Stomach (tissue), 4 donors: ENCODE data around the gene NAV1.

Experiments used
- EP300 ChIP-seq: sonication (generic); formaldehyde crosslinking; IDR thresholded peaks from one replicate; pipeline ENCODE4 v1.6.1; 2017; ENCODE audit warnings: antibody characterized with exemption
- POLR2A ChIP-seq, 4 donors: fragments of 450-650 bp; IDR thresholded peaks; one replicate each; pipeline ENCODE4 v1.6.1; 2016; ENCODE audit warnings: antibody characterized with exemption in 4 of 4, control low read depth in 2 of 4, mild to moderate bottlenecking in 1 of 4, moderate library complexity in 1 of 4
- POLR2AphosphoS5 ChIP-seq, 3 donors: sonication (generic); formaldehyde crosslinking; IDR thresholded peaks; one replicate each; pipeline ENCODE4 v1.6.1; 2016; ENCODE audit warnings: antibody characterized with exemption in 3 of 3
- TF ChIP-seq, protein P1 (sequence below), 7 experiments: fragments of 450-650 bp in 4 of 7; fragments of 200-600 bp in 3 of 7; sonication (generic) in 3 of 7; IDR thresholded peaks; one replicate each; pipeline ENCODE4 v1.5.1; 2016 to 2019; ENCODE audit warnings: antibody characterized with exemption in 7 of 7, control low read depth in 2 of 7, mild to moderate bottlenecking in 1 of 7

DNA sequence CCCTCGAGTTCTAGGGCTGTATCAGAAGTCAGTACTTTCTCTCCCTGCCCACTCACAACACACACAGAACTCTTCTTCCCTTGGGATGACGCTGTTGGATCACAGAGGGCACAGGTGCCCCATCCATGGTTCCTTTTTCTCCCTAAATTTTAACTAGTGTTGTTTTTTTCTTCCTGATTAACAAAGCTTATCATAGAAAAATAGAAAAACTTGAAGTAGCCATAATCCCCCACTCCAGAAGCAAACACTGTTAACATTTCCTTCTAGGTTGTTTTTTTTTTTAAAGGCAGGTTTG lies 27.5 kb downstream of the NAV1 start:
- TF ChIP-seq, protein P1, sequence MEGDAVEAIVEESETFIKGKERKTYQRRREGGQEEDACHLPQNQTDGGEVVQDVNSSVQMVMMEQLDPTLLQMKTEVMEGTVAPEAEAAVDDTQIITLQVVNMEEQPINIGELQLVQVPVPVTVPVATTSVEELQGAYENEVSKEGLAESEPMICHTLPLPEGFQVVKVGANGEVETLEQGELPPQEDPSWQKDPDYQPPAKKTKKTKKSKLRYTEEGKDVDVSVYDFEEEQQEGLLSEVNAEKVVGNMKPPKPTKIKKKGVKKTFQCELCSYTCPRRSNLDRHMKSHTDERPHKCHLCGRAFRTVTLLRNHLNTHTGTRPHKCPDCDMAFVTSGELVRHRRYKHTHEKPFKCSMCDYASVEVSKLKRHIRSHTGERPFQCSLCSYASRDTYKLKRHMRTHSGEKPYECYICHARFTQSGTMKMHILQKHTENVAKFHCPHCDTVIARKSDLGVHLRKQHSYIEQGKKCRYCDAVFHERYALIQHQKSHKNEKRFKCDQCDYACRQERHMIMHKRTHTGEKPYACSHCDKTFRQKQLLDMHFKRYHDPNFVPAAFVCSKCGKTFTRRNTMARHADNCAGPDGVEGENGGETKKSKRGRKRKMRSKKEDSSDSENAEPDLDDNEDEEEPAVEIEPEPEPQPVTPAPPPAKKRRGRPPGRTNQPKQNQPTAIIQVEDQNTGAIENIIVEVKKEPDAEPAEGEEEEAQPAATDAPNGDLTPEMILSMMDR (IDR thresholded peaks at IDR 0.05) = no peak
- TF ChIP-seq EP300 (no peak), POLR2A (IDR thresholded peaks at IDR 0.05) (no peak), POLR2AphosphoS5 (IDR thresholded peaks at IDR 0.05) (no peak)
